Vagina (tissue), 2 donors: ENCODE results near the gene FHIP2A.

Experiments
- CTCF ChIP-seq, 3 experiments: fragments of 450-650 bp in 2 of 3; fragments of 200-600 bp in 1 of 3; sonication (generic) in 1 of 3; IDR thresholded peaks; one replicate each; pipeline ENCODE4 v1.5.1; 2017 to 2019; ENCODE audit warnings: antibody characterized with exemption in 3 of 3, mild to moderate bottlenecking in 2 of 3, moderate library complexity in 2 of 3
- POLR2A ChIP-seq, 2 donors: fragments of 450-650 bp; IDR thresholded peaks; one replicate each; pipeline ENCODE4 v1.6.1; 2017; ENCODE audit warnings: antibody characterized with exemption in 2 of 2, mild to moderate bottlenecking in 2 of 2, moderate library complexity in 2 of 2

DNA sequence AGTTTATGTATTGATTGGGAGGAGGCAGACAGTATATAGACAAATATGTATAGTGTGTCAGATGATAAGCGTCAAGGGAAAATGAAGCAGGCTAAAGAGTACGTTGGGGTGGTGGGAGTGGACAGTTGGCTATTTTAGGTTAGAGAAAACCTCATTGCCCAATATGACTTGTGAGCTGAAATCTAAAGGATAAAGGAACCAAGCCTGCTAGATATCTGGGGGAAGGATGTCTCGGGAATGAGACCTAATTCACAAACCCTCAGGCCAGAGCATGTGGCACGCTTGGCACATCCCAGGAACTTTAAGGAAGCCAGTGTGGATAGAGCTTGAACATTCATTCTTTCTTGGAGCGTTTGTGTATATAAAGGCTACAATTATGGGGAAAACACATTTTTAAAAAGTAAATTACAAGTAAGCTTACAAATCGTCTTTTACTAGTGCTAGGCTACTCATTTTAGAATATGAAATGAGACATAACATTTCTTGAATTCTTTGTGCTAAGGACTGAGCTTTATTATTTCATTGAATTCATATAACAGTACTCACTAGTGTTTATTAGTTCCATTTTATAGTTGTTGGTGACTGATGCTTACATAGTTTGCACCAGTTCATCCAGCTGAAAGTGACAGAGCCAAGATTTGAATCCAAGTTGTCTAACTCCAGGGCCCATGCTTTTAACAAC, 9.7 kb downstream of the FHIP2A start:
- no peak for TF ChIP-seq CTCF (IDR thresholded peaks at IDR 0.05)
- no peak for TF ChIP-seq POLR2A (IDR thresholded peaks at IDR 0.05)
